RWPE2 (cell line): ENCODE results near the gene FUT3.
"Not testable (repeated sequence)": the region's sequence is repeated elsewhere in the genome, so short reads cannot be mapped to it uniquely, and the experiment has no call there.

ENCODE experiments used
- ATAC-seq: fragments of 200-7000 bp; cut with Tn5 transposase; 3 replicates; pipeline ENCODE4 v1.9.1; 2021; ENCODE audit warnings: low read depth
- DNase-seq: peaks from one replicate; pipeline ENCODE4 v3.0.0-alpha.2; 2020; ENCODE audit warnings: low spot score
- H3K27ac ChIP-seq: fragments of 450-650 bp; 2 replicates; pipeline ENCODE4 v1.5.1; 2017; ENCODE audit warnings: mild to moderate bottlenecking; ENCODE audit not compliant: poor library complexity, severe bottlenecking
- H3K27me3 ChIP-seq: fragments of 250-450 bp; sonication (Bioruptor Pico); 2 replicates; pipeline ENCODE4 v1.5.1; 2021; ENCODE audit warnings: mild to moderate bottlenecking, moderate library complexity; ENCODE audit not compliant: insufficient read depth, poor library complexity, severe bottlenecking
- H3K36me3 ChIP-seq: fragments of 250-450 bp; sonication (Bioruptor Pico); 2 replicates; pipeline ENCODE4 v1.5.1; 2020; ENCODE audit warnings: low read depth, mild to moderate bottlenecking, moderate library complexity
- H3K4me1 ChIP-seq: fragments of 250-450 bp; sonication (Bioruptor Pico); 2 replicates; pipeline ENCODE4 v1.5.1; 2021; ENCODE audit warnings: mild to moderate bottlenecking, moderate library complexity; ENCODE audit not compliant: insufficient read depth, poor library complexity, severe bottlenecking
- H3K4me3 ChIP-seq: fragments of 250-450 bp; sonication (Bioruptor Pico); 2 replicates; pipeline ENCODE4 v1.5.1; 2021; ENCODE audit warnings: mild to moderate bottlenecking, moderate library complexity; ENCODE audit not compliant: severe bottlenecking
- H3K9me3 ChIP-seq: fragments of 250-450 bp; sonication (Bioruptor Pico); 2 replicates; pipeline ENCODE4 v1.5.1; 2021; ENCODE audit warnings: mild to moderate bottlenecking, moderate library complexity; ENCODE audit not compliant: severe bottlenecking
- TF ChIP-seq, protein P1 (sequence below): fragments of 450-650 bp; IDR thresholded peaks from one replicate; pipeline ENCODE4 v1.5.1; 2017; ENCODE audit warnings: mild to moderate bottlenecking, moderate library complexity; ENCODE audit not compliant: poor library complexity, severe bottlenecking

FUT3 gene

DNA sequence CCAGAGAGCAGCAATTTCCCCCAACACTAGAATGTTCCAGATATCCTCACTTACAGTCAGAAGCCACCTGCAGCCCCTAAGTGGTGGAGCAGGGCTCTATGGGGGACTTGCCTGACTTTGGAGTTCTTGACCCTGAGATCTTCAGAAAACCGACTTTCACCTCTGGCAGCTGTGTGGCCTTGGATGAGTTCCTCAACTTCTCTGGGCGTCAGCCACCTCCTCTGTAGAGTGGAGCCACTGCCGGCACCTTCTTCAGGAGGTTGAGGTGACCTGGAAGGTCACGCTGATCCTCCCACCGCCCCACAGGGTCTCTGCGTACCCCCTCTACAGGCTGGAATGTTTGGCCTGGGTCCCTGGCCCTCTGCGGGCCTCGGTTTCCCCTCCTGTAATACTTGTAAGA is 26.2 kb upstream of the FUT3 start:
- no peaks in the 10 kb centered on the region for H3K27me3 ChIP-seq
- ATAC-seq (no peak), DNase-seq (no peak)
- TF ChIP-seq, protein P1, sequence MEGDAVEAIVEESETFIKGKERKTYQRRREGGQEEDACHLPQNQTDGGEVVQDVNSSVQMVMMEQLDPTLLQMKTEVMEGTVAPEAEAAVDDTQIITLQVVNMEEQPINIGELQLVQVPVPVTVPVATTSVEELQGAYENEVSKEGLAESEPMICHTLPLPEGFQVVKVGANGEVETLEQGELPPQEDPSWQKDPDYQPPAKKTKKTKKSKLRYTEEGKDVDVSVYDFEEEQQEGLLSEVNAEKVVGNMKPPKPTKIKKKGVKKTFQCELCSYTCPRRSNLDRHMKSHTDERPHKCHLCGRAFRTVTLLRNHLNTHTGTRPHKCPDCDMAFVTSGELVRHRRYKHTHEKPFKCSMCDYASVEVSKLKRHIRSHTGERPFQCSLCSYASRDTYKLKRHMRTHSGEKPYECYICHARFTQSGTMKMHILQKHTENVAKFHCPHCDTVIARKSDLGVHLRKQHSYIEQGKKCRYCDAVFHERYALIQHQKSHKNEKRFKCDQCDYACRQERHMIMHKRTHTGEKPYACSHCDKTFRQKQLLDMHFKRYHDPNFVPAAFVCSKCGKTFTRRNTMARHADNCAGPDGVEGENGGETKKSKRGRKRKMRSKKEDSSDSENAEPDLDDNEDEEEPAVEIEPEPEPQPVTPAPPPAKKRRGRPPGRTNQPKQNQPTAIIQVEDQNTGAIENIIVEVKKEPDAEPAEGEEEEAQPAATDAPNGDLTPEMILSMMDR = no peak
- H3K4me1 ChIP-seq = no peaks in the 10 kb centered on the region
- H3K4me3 ChIP-seq = no peak overlapping the region
- H3K9me3 ChIP-seq = no peaks in the 10 kb centered on the region
- no peaks in the 10 kb centered on the region for H3K36me3 ChIP-seq
- no peak overlapping the region for H3K27ac ChIP-seq

DNA sequence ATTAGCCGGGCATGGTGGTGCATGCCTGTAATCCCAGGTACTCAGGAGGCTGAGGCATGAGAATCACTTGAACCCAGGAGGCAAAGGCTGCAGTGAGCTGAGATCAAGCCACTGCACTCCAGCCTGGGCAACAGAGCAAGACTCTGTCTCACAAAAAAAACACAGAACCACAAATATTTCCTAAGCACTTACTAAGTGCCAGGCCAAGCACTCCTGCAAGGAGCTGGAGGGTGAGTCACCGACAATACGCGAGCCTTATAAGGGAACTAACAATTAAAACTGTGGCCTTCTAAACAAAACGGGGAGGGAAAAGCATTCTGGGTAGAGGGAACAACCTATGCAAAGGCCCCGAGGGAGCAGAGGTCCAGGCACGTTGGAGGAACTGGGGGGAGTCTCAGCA is 23.2 kb upstream of the FUT3 start:
- H3K36me3 ChIP-seq, ATAC-seq, DNase-seq, H3K27me3 ChIP-seq, H3K27ac ChIP-seq, H3K4me1 ChIP-seq, H3K4me3 ChIP-seq, H3K9me3 ChIP-seq: not testable (repeated sequence)

DNA sequence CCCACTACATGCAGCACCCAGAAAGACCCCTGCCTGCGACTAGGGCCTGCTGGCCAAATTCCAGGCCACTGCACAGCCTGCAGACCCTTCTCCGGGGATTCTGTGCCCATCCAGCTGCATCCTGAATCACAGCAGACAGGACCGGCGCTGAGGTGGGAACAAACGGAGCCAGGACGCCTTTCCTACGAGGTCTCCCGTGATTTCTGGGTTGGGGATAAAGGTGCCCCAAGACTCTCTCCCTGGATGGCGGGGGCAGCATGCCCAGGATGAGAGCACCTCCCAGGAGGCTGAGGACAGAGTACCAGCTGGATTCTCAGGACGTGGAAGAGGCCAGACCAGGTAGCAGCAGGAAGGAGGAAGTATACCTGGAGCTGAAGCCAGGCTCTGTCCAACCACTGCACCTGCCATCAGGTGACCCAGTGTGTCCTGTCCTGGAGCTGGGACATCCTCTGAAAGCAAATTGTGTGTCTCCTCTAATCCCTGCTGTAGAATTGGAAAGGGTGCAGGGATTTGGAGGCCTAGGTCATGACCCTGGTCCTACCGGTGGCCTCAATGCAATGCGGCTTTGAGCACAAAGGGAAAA is 22.5 kb upstream of the FUT3 start:
- TF ChIP-seq, protein P1 = no peak
- Histone ChIP-seq H3K4me3 (no peak overlapping the region), H3K27me3 (no peaks in the 10 kb centered on the region), H3K27ac (no peak overlapping the region), H3K9me3 (no peaks in the 10 kb centered on the region), H3K36me3 (no peaks in the 10 kb centered on the region), H3K4me1 (no peaks in the 10 kb centered on the region)
- no peak for ATAC-seq
- DNase-seq = no peak

DNA sequence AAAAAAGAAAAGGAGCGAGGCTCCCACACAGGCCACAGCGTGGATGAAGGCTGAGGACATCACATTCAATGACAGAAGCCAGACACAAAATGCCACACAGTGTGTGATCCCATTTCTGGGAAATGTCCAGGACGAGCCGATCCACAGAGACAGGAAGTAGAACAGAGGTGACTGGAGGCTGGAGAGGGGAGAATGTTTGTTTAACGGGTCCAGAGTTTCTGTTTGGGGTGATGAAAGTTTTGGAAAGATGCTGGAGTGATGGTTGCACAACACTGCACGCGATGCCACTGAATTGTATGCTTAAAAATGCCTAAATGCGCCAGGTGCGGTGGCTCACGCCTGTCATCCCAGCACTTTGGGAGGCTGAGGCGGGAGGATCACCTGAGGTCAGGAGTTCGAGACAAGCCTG is 19.7 kb upstream of the FUT3 start:
- Histone ChIP-seq H3K36me3 (no peaks in the 10 kb centered on the region), H3K27ac (no peak overlapping the region), H3K4me1 (no peaks in the 10 kb centered on the region), H3K4me3 (no peak overlapping the region), H3K9me3 (no peaks in the 10 kb centered on the region), H3K27me3 (no peaks in the 10 kb centered on the region)
- TF ChIP-seq, protein P1 = no peak
- no peak for ATAC-seq
- DNase-seq = no peak

DNA sequence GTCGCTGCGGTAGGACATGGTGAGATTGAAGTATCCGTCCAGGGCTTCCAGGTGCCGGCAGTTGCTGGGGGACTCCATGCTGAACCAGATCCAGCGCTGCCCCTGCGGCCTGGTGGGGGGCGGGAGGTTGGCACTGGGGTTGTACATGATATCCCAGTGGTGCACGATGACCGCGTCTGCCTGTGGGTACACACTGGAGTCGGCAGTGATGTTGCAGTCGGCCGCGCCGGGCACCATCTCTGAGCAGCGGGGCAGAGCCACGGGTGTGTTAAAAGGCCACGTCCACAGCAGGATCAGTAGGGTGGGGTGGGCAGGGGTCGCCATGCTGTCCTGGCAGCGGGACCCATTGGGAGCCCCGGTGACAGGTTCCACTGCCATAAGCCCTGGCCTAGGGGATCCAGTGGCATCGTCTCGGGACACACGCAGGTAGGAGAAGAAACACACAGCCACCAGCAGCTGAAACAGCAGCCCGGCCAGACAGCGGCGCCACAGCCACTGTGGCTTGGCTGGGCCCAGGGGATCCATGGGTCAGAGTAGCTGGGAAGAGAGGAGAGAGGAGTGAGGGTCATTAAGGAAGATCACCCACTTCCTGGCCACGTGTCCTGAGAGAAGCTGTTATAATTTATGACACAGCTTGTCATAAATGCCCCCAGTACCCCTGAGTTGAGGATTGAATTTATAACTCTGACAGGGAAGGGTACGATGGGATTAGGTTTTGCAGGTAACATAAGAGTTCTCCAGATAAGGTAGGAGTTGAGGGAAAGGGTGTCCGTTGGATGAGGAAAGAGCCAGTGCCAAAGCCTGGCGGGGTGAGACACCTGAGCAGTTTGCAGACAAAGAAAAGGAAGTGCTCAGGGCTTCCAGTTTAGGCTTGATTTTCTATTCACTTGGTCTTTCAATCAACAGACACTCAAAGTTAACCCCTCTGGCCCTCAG is 16.2 kb upstream of the FUT3 start:
- no peaks in the 10 kb centered on the region for H3K9me3 ChIP-seq

More for the DNA sequence above, 16.2 kb upstream of the FUT3 start:
- no peaks in the 10 kb centered on the region for H3K4me1 ChIP-seq
- TF ChIP-seq, protein P1 = no peak
- no peaks in the 10 kb centered on the region for H3K27me3 ChIP-seq
- H3K4me3 ChIP-seq = no peak overlapping the region
- H3K36me3 ChIP-seq = no peaks in the 10 kb centered on the region
- no peak overlapping the region for H3K27ac ChIP-seq
- no peak for ATAC-seq
- no peak for DNase-seq
